ENCODE measurements around the gene PFKP. TPM values are rescaled to one million over a fixed set of nuclear protein-coding genes. Genes with fewer than 3 reads are reported as not detected.

PFKP gene
- total RNA-seq, 1 donor from 2014 or later, result 150 TPM

- H3K4me1 Mint-ChIP-seq (ENCODE audit: unreplicated experiment), result peaks cover 20% of the 10 kb centered on the region
- no peaks in the 10 kb centered on the region for H3K27me3 Mint-ChIP-seq (ENCODE audit: unreplicated experiment)
- no peaks in the 10 kb centered on the region for H3K9me3 Mint-ChIP-seq (ENCODE audit: unreplicated experiment)
- TF ChIP-seq, protein P1, sequence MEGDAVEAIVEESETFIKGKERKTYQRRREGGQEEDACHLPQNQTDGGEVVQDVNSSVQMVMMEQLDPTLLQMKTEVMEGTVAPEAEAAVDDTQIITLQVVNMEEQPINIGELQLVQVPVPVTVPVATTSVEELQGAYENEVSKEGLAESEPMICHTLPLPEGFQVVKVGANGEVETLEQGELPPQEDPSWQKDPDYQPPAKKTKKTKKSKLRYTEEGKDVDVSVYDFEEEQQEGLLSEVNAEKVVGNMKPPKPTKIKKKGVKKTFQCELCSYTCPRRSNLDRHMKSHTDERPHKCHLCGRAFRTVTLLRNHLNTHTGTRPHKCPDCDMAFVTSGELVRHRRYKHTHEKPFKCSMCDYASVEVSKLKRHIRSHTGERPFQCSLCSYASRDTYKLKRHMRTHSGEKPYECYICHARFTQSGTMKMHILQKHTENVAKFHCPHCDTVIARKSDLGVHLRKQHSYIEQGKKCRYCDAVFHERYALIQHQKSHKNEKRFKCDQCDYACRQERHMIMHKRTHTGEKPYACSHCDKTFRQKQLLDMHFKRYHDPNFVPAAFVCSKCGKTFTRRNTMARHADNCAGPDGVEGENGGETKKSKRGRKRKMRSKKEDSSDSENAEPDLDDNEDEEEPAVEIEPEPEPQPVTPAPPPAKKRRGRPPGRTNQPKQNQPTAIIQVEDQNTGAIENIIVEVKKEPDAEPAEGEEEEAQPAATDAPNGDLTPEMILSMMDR (IDR thresholded peaks at IDR 0.05), result no peak
- H3K36me3 Mint-ChIP-seq (ENCODE audit: unreplicated experiment), result peaks cover 37% of the 10 kb centered on the region
- DNase-seq (ENCODE audit: extremely low spot score, unreplicated experiment), result no peak
- no peak overlapping the region for H3K27ac Mint-ChIP-seq (ENCODE audit: unreplicated experiment)
- no peak overlapping the region for H3K4me3 Mint-ChIP-seq (ENCODE audit: unreplicated experiment)
Measured at GRCh38 chr10:3128379-3129130, 61.2 kb downstream of the PFKP start.

DNA sequence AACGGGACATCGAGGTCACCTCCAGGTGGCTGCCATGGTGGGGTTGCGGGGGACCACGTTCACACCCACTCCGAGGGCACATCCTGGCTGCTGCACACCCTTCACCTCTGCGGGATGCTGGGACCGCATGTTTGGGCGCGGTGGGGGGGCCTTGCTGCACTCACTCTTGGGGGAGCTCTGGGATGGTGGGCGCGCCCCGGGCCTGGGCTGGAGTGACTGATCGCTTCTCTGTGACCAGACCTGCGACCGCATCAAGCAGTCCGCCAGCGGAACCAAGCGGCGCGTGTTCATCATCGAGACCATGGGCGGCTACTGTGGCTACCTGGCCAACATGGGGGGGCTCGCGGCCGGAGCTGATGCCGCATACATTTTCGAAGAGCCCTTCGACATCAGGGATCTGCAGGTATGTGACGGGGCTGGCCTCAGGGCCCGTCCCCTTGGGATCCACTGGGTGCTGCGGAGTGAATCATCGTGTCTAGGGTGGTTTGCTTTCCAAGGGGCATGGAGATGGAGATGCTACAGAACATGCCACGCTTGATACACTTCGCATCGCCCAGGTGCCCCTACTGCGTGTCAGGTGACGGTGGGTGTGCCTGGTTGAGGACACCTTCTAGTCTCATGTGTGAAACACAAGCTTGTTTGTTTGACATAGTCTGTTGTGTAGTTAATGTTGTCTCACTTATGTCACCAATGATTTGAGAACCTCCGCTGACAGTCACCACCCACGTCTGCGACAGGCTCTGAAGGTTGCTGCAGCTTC is 62.4 kb downstream of the PFKP start:
- Mint-ChIP-seq H3K27me3 (ENCODE audit: unreplicated experiment) (no peaks in the 10 kb centered on the region), H3K36me3 (ENCODE audit: unreplicated experiment) (peaks cover 48% of the 10 kb centered on the region), H3K4me1 (ENCODE audit: unreplicated experiment) (peaks cover 20% of the 10 kb centered on the region), H3K9me3 (ENCODE audit: unreplicated experiment) (no peaks in the 10 kb centered on the region), H3K4me3 (ENCODE audit: unreplicated experiment) (no peak overlapping the region), H3K27ac (ENCODE audit: unreplicated experiment) (no peak overlapping the region)
- no peak for DNase-seq (ENCODE audit: extremely low spot score, unreplicated experiment)
- TF ChIP-seq, protein P1 (IDR thresholded peaks at IDR 0.05), result no peak

DNA sequence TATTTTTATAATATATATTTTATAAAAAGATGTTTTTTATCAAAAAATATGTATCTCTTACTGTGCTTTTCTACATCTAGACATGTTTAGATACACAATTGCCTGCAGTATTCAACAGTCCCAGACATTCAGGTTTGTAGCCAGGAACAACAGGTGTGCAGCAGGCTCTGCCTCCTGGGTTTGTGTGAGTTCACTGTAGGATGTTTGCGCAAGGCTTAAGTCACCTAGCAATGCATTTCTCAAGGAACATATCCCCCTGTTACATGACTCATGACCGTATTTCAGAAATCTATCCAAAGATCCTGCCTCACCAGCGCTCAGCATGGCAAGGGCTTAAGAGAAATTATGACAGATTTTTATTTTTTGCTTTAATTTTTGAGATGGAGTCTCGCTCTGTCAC is 63.8 kb downstream of the PFKP start:
- DNase-seq (ENCODE audit: extremely low spot score, unreplicated experiment), result no peak
- no peaks in the 10 kb centered on the region for H3K27me3 Mint-ChIP-seq (ENCODE audit: unreplicated experiment)
- H3K27ac Mint-ChIP-seq (ENCODE audit: unreplicated experiment), result no peak overlapping the region
- no peak overlapping the region for H3K4me3 Mint-ChIP-seq (ENCODE audit: unreplicated experiment)
- H3K36me3 Mint-ChIP-seq (ENCODE audit: unreplicated experiment), result peaks cover 48% of the 10 kb centered on the region
- H3K4me1 Mint-ChIP-seq (ENCODE audit: unreplicated experiment), result peaks cover 13% of the 10 kb centered on the region
- TF ChIP-seq, protein P1 (IDR thresholded peaks at IDR 0.05), result no peak
- no peaks in the 10 kb centered on the region for H3K9me3 Mint-ChIP-seq (ENCODE audit: unreplicated experiment)

DNA sequence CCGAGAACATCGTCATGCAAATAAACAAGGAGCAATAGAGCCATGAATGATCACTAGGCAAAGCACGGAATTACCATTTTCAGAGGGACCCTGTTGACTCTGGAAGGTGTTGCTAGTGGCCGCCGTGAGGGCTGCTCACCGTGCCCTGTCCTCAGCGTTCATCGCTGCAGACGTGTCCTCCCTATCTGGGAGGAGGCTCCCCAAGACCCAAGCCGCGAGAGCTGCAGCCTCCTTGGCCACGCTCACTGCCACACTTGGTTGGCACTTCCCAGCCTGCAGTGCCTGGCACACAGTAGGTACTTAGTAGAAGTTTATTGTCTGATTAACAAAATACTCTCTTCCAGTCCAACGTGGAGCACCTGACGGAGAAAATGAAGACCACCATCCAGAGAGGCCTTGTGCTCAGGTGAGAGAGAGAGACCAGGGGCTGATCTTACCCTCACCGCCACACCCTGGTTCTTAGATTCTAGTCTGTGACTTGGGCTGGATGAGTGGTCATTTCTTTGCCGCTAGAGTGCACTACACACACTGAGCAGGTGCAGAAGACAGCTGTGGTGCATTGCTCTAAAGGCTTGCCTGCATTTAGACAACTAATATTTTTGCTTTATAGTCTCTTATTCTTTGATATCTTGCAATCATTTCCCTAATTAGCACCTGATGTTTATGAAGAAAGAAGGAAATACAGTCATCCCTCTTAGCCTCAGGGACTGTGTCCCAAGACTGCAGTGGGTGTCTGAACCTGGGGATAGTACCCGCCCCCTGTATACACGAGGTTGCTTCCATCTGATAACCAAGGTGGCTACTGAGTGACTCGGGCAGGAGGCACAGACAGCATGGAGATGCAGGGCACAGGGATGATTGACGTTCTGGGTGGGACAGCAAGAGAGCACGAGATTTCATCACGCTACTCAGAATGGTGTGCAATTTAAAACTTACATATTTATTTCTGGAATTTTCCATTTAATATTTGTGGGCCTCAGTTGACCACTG is 65.0 kb downstream of the PFKP start:
- H3K4me1 Mint-ChIP-seq (ENCODE audit: unreplicated experiment), result peaks cover 2% of the 10 kb centered on the region
- H3K9me3 Mint-ChIP-seq (ENCODE audit: unreplicated experiment), result no peaks in the 10 kb centered on the region
- TF ChIP-seq, protein P1 (IDR thresholded peaks at IDR 0.05), result no peak
- DNase-seq (ENCODE audit: extremely low spot score, unreplicated experiment), result no peak
- H3K4me3 Mint-ChIP-seq (ENCODE audit: unreplicated experiment), result no peak overlapping the region
- H3K27me3 Mint-ChIP-seq (ENCODE audit: unreplicated experiment), result no peaks in the 10 kb centered on the region
- H3K27ac Mint-ChIP-seq (ENCODE audit: unreplicated experiment), result no peak overlapping the region
- peaks cover 55% of the 10 kb centered on the region for H3K36me3 Mint-ChIP-seq (ENCODE audit: unreplicated experiment)
